ENCODE data around the gene LIMK1. TPM values are rescaled to one million over a fixed set of nuclear protein-coding genes. Genes with fewer than 3 reads are reported as not detected.

Gene LIMK1
- total RNA-seq, 1 experiment from 2014 or later = 31.4 TPM

- DNase-seq = no peak
- CTCF ChIA-PET = interaction anchor here (0.5 to 1.4 kb wide), 2 partner anchors 12 to 45 kb away, joined by 4 to 6 read pairs; no protein-coding TSS in a partner anchor
- H3K27me3 ChIP-seq (replicated peaks; ENCODE audit: control insufficient read depth, insufficient read depth, low read length) = no peaks in the 10 kb centered on the region
- POLR2A ChIA-PET = no interaction called here
- intact Hi-C loops (cut with micrococcal nuclease; ENCODE audit: unreplicated experiment) = no loop called here
- no peaks in the 10 kb centered on the region for H3K4me1 ChIP-seq
- H3K36me3 ChIP-seq (ENCODE audit: control insufficient read depth, insufficient read depth, low read length) = no peaks in the 10 kb centered on the region
- no peaks in the 10 kb centered on the region for H3K36me3 Mint-ChIP-seq (ENCODE audit: insufficient read depth, unreplicated experiment)
- no peak overlapping the region for H3K4me3 Mint-ChIP-seq (ENCODE audit: unreplicated experiment)
- no TSS peak for BruUV-seq (replicated peaks)
- H3K4me3 ChIP-seq (ENCODE audit: low read depth, low read length) = no peak overlapping the region
- H3K27me3 Mint-ChIP-seq (ENCODE audit: insufficient read depth, unreplicated experiment) = no peaks in the 10 kb centered on the region
- no peaks in the 10 kb centered on the region for H3K9me3 Mint-ChIP-seq (ENCODE audit: unreplicated experiment)
- no peak overlapping the region for H3K27ac Mint-ChIP-seq (ENCODE audit: unreplicated experiment)
- TF ChIP-seq, protein P1, sequence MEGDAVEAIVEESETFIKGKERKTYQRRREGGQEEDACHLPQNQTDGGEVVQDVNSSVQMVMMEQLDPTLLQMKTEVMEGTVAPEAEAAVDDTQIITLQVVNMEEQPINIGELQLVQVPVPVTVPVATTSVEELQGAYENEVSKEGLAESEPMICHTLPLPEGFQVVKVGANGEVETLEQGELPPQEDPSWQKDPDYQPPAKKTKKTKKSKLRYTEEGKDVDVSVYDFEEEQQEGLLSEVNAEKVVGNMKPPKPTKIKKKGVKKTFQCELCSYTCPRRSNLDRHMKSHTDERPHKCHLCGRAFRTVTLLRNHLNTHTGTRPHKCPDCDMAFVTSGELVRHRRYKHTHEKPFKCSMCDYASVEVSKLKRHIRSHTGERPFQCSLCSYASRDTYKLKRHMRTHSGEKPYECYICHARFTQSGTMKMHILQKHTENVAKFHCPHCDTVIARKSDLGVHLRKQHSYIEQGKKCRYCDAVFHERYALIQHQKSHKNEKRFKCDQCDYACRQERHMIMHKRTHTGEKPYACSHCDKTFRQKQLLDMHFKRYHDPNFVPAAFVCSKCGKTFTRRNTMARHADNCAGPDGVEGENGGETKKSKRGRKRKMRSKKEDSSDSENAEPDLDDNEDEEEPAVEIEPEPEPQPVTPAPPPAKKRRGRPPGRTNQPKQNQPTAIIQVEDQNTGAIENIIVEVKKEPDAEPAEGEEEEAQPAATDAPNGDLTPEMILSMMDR (IDR thresholded peaks at IDR 0.05; ENCODE audit: insufficient read depth in 1 of 2, low read depth in 1 of 2, low read length in 1 of 2, severe bottlenecking in 1 of 2, unreplicated experiment in 1 of 2) = no peak
- H3K4me1 Mint-ChIP-seq (ENCODE audit: low read depth, unreplicated experiment) = no peaks in the 10 kb centered on the region
- H3K9me3 ChIP-seq = no peaks in the 10 kb centered on the region
Measured at GRCh38 chr7:74039337-74039736, 44.3 kb upstream of the LIMK1 start.

DNA sequence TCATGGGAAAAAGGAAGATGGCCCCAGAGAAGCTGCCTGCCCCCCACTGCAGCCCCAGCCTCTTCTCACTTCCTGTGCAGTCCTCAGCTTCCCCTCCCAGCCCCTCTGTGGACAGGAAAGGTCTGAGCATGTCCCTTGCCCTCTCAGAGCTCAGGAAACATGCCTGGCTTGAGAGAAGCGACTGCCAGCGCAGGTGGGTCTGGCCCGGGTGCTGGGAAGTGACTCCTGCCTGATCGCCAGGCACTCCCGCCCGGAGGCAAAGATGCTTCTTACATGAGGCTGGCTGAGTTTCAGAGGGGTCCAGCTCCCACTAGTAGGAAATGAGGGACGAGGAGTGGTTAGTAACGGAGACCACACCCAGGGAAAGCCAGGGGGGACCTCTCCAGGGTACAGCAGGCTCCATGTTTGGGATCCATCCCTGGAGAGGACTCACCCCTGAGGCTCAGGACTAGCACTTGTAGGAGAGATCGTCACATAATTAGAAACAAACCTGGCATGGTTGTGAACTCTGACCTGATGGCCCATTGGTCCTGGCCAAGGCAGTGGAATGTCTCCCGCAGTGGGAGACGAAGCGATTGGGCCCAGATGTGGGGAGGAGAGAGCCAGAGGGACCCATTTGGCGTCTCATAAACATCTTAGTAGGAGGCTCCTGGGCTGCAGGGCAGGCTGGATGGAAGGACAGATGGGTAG is 43.4 kb upstream of the LIMK1 start:
- no peaks in the 10 kb centered on the region for H3K27me3 ChIP-seq (replicated peaks; ENCODE audit: control insufficient read depth, insufficient read depth, low read length)
- ChIA-PET CTCF (no interaction called here), POLR2A (no interaction called here)
- H3K4me3 Mint-ChIP-seq (ENCODE audit: unreplicated experiment) = no peak overlapping the region
- H3K36me3 ChIP-seq (ENCODE audit: control insufficient read depth, insufficient read depth, low read length) = no peaks in the 10 kb centered on the region
- no TSS peak for BruUV-seq (replicated peaks)
- no peak for DNase-seq
- H3K27me3 Mint-ChIP-seq (ENCODE audit: insufficient read depth, unreplicated experiment) = no peaks in the 10 kb centered on the region
- H3K9me3 ChIP-seq = no peaks in the 10 kb centered on the region
- TF ChIP-seq, protein P1 (IDR thresholded peaks at IDR 0.05; ENCODE audit: insufficient read depth in 1 of 2, low read depth in 1 of 2, low read length in 1 of 2, severe bottlenecking in 1 of 2, unreplicated experiment in 1 of 2) = no peak
- no peak overlapping the region for H3K27ac Mint-ChIP-seq (ENCODE audit: unreplicated experiment)
- H3K4me1 ChIP-seq = no peaks in the 10 kb centered on the region
- H3K4me3 ChIP-seq (ENCODE audit: low read depth, low read length) = no peak overlapping the region
- H3K9me3 Mint-ChIP-seq (ENCODE audit: unreplicated experiment) = no peaks in the 10 kb centered on the region
- no peaks in the 10 kb centered on the region for H3K36me3 Mint-ChIP-seq (ENCODE audit: insufficient read depth, unreplicated experiment)
- H3K4me1 Mint-ChIP-seq (ENCODE audit: low read depth, unreplicated experiment) = no peaks in the 10 kb centered on the region
- intact Hi-C loops (cut with micrococcal nuclease; ENCODE audit: unreplicated experiment) = no loop called here

GRCh38 chr7:74040791-74041520 is 42.6 kb upstream of the LIMK1 start:
- H3K27me3 Mint-ChIP-seq (ENCODE audit: insufficient read depth, unreplicated experiment) = no peaks in the 10 kb centered on the region
- POLR2A ChIA-PET = no interaction called here
- CTCF ChIA-PET = interaction anchor here (0.6 kb wide), 1 partner anchor 16 kb away, joined by 5 read pairs; no protein-coding TSS in a partner anchor

More at GRCh38 chr7:74040791-74041520, 42.6 kb upstream of the LIMK1 start:
- H3K9me3 ChIP-seq = no peaks in the 10 kb centered on the region
- no peaks in the 10 kb centered on the region for H3K9me3 Mint-ChIP-seq (ENCODE audit: unreplicated experiment)
- no peak overlapping the region for H3K4me3 ChIP-seq (ENCODE audit: low read depth, low read length)
- no peak for DNase-seq
- no peaks in the 10 kb centered on the region for H3K36me3 ChIP-seq (ENCODE audit: control insufficient read depth, insufficient read depth, low read length)
- no peaks in the 10 kb centered on the region for H3K4me1 ChIP-seq
- no peak overlapping the region for H3K27ac Mint-ChIP-seq (ENCODE audit: unreplicated experiment)
- BruUV-seq (replicated peaks) = no TSS peak
- no peaks in the 10 kb centered on the region for H3K36me3 Mint-ChIP-seq (ENCODE audit: insufficient read depth, unreplicated experiment)
- no peaks in the 10 kb centered on the region for H3K4me1 Mint-ChIP-seq (ENCODE audit: low read depth, unreplicated experiment)
- intact Hi-C loops (cut with micrococcal nuclease; ENCODE audit: unreplicated experiment) = no loop called here
- TF ChIP-seq, protein P1 (IDR thresholded peaks at IDR 0.05; ENCODE audit: insufficient read depth in 1 of 2, low read depth in 1 of 2, low read length in 1 of 2, severe bottlenecking in 1 of 2, unreplicated experiment in 1 of 2) = no peak
- no peak overlapping the region for H3K4me3 Mint-ChIP-seq (ENCODE audit: unreplicated experiment)
- no peaks in the 10 kb centered on the region for H3K27me3 ChIP-seq (replicated peaks; ENCODE audit: control insufficient read depth, insufficient read depth, low read length)

Data from Caco-2 (cell line).